ENCODE results near the gene TALDO1.

TALDO1 gene

DNA sequence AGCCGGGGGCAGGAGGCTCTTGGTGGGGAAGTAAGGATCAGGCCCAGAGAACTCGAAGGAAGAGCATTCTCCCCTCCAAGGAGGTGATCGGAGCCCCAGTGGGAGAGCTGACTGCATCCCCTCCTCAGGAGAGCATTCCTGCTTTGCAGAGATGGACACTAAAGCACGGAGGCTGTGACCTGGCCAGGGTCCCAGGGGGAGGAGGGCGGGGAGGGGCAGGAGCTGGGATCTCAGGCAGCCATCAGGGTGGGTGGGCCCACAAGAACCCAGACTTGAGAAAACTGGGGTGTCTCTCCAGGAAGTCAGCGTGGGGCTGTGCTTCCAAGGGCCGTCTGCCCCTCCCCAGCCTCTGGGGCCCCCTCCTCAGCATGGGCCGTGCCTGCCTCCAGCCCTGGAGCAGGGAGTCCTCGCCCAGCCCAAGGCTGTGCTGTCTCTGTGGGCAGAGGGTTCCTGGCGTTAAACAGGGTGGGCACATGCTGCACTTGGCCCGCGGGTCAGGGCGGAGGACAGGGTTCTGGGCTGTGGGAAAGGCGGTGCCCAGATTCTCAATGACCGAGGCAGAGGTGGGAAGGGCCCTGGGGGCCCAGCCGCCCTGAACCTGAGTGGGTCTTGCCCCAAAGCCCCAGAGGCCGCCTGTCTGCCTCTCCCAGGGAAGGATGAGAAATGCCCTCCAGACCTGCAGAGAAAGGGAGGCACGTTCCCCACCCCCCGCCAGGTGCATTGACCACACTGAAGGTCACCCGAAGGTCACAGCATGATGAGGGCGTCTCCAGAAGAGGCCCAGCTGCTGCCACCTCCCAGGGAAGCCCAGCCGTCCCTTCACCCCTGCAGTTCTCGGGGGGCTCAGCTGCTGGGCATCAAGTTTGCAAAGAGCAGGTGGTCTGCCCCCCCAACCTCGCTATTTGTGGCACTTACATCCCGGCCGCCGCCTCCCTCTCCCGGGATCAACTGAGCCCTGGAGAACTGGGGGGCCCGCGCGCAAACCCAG lies 42.0 kb downstream of the TALDO1 start:
- no peak for DNase-seq

DNA sequence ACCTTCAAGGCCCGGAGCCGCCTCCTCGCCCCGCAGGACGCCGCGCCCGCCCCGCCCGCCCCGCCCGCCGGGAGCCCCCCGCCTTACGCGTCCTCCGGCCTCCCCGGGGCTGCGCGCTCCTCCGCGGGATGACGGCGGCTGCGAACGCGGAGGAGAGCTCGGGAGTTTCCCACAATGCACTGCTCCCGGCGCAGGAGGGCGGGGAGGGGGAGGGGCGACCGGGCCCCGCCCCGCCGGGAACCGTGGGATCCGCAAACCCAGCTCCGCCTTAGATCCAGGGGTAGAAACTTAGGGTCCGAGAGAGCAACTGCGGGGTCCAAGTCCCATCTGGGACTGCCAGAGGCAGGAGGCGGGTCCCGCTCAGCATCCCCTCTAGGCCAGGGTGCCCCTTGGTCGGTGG lies 42.7 kb downstream of the TALDO1 start, which contains the start of gene CEND1:
TSS of gene CEND1 (minus strand) at position 148 of the 400 bp plus-strand sequence. CDS start 1,514 bp downstream, outside the sequence.
- DNase-seq = no peak

DNA sequence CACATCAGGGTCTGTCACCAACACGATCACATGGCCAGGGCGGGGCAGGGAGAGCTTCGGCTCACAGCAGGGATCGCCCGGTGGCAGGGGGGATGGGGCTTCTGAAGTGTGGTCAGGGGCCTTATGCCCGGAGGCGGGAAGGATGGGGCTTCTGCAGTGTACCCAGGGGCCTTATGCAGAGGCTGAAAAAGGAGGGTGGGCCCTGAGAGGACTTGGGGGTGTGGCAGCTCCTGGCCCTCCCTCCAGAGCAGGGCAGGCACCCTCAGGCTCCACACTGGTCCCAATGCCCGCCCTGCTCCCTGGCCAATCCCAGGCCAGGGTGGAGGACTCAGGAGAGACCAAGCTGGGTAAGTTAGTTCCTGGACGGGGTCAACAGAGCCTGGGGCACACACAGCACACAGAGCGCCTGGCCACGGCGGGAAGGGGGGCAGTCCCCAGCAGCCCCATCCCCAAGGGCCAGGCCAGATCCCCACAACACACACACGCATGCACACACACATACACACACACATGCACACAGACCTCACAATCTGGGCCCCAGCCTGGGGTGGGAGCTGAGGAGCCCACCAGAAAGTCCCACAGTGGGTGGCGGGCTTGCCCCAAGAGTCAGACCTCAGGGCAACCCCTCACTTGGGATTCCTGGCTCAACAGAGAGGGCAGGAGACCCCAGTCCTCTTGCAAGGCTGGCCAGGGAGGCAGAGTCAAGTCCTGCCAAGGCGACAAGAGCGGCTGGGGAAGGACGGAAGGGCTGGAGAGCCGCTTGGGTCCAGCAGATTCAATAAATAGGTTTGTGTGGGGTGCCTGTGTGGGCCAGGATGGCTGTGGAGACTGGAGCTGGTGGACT lies 43.7 kb downstream of the TALDO1 start:
- DNase-seq = no peak

DNA sequence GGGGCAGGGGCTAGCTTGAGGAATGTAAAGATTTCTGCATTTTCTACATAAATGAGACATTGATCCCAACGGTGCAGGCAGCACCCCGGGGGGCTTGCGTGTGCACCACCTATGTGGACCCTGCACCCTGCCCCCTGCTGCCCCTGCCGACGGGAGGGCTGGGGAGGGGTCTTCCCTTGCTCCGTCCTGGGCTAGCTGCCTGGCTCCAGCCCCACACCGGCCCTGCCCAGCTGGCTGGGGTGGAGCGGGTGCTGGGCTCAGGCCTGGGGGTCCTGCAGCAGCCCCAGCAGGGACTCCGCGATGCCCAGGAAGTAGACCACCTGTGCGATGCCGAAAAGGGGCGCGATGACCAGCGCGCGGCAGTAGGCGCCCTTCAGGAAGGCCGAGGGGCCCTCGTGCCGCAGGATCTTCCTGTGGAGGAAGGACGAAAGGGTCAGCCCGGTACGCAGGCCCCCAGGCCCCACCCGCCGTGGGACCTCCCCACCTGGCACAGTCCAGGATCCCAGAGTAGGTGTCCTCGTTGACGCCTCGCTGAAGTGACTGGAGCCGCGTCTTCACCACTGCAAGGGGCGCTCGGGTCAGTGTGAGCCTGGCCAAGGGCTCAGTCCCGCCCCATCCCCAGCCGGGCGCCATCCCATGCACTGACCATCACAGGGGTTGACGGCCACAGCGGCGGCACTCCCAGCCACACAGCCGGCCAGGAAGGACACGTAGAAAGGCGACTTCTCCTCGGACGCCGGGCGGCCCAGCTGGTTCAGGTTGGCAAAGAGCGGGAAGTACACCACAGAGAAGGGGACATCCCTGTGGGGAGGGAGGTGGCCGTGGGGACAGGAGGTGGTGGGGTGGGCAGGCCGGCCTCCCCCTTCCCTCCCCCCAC lies 44.6 kb downstream of the TALDO1 start:
- DNase-seq = no peak

DNA sequence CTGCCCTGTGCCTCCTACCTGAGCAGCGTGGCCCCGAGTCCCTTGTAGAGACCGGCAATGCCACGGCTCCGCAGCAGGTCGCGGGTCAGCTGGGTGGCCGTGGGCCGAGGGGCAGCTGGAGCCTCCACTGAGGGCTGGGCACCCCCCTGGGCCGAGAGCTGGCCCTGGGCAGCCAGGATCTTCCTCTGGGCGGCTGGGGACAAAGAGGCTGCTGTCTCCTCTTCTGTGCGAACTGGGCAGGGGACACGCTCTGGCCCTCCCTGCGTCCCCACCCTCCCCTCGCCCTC lies 45.2 kb downstream of the TALDO1 start:
- no peak for DNase-seq

DNA sequence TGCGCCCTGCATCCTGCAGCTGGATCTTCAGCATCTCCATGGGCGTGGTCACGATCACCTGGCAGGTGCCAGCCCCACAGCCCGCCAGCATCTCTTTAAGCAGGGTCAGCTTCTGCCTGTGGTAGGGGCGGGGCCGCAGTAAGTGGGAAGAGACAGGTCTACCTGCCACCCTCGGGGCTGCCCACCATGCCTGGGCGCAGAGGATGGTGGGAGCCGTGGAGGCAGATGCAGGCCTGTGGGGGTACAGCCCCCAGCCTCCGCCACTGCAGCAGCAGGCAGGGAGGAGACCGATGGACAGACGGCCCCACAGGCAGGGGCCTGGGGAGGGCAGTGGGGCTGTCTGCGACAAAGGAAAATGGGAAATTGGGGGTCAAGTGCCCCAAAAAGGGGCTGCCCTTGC lies 45.6 kb downstream of the TALDO1 start:
- DNase-seq = no peak

DNA sequence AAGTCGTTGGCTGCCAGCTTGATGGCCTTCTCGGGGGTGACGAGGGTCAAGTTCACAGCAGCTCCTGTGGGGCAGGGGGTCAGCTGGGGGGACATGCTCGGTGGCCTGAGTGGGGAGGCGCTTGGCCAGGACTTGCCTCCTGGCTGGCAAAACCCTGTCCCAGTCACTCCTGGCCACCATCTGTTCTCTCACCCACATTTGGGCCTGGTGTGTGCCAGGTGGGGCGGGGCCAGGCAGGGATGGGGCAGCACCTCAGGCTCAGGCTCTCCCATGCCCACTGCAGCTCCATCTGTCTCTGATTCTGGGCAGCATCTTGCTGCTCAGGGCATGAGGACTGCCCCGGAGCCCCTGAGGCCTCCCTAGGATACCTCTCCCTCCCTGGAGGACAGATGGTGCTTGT lies 46.3 kb downstream of the TALDO1 start:
- DNase-seq = peak; percentile 83 to 89

DNA sequence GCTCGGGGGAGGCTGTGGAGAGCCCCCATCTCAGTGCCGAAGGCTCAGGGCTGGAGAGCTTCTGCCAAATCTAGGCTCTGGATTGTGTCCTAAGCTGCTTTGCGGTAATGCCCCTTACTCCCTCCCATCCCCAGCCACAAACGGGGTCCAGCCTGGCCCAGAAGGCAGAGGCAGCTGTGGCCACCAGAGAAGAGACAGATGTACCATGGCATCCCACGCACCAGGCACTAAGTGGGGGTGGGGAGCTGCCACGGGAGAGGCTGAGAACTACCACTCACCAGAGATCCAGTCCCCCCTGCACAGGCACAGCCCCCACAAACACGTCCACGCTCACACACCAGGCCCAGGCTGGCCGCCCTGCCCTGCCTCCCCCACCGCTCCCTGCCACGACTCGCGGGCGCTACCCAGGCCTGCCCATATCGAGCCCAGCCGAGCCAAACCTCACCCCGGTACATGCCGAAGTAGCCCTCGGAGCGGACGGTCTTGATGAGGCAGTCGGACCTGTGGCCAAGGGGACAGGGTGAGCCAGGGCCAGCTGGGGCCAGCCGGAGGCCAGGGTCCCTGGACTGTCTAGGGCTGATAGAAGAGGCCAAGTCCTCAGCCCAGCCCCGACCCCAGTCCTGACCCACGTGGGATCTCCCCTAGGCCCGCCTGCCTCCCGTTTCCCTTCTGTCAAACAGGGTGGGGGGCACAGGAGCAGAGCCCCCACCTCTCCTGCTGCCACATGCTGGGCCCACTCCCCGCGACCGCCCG lies 46.9 kb downstream of the TALDO1 start:
- no peak for DNase-seq

DNA sequence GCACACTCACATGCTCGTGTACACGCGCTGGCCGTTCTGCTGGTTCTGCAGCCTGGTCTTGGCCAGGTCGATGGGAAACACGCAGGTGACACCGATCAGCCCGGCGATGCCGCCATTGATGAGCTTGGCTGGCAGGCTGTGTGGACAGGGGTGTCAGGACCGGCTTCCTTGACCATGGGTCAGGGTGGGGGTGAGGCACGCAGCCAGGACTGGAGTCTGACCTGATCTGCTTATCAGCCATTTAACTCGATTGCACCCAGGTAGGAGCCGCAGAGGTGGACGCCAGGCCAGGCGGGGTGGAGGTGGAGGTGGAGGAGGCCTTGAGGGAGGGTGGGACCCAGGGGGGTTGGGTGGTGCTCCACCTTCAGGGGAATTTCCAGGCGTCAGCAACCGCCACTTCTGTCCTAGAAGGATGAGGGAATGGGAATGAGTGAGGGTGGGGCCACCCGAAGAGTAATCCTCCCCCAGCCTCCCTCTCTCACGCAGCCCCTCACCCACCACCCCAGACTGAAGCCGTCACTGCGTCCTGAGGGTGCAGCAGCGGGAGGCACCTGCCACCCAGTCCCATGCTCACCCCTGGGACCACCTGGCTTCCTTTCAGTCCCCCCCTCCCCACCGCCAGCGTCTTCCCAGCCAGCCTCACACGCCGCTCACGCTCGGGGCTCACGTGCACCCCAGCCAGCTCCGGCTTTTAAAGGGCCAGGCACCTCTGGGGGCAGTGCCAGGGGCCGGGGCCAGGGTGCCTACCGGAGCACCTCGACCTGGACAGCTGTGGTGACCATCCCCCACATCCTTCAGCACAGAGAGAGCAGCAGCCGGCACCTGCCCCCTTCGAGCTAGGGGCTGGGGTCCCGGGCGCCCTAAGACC lies 47.7 kb downstream of the TALDO1 start:
- no peak for DNase-seq

DNA sequence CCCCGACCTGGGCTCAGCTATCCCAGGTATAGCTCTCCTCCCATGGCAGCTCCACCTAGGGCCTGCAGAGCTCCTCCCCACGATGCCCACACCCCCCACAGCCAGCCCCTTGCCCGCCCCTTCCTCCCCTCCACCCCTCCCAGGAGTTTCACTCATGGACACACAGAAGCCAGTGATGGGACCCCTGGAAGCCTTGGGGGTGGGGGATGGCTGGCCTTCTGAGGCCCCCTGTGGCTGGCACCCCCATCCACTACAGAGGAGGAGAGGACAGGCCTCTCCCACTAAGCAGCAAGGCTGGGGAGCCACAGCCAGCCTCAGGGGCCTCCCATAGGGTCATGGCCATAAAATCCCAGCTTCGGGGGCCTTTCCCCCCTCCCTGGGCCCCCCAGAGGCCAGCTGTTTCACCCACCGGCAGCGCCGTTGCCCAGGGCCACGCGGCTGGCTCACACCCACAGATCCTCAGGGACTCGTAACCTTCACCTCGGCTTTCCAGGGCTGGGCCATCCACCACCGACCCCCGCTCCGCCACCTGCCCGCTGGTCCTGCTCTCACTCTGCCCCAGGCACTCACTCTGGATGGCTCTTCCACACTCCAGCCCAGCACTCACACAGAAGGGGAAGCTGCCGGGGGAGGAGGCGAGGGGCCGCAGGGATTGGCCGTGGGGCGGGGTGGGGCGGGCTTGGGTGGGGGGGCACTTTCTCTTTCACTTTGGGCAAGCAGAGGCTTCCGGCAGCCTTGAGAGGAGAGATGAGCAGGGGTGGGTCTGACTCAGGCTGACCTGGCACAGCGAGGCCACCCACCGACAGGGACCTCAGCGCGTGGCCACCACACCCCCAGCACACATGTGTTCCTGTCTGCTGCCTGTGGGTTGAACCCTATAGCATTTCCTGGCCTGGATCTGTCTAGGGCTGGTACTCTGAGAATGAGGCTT lies 48.6 kb downstream of the TALDO1 start:
- DNase-seq = no peak

DNA sequence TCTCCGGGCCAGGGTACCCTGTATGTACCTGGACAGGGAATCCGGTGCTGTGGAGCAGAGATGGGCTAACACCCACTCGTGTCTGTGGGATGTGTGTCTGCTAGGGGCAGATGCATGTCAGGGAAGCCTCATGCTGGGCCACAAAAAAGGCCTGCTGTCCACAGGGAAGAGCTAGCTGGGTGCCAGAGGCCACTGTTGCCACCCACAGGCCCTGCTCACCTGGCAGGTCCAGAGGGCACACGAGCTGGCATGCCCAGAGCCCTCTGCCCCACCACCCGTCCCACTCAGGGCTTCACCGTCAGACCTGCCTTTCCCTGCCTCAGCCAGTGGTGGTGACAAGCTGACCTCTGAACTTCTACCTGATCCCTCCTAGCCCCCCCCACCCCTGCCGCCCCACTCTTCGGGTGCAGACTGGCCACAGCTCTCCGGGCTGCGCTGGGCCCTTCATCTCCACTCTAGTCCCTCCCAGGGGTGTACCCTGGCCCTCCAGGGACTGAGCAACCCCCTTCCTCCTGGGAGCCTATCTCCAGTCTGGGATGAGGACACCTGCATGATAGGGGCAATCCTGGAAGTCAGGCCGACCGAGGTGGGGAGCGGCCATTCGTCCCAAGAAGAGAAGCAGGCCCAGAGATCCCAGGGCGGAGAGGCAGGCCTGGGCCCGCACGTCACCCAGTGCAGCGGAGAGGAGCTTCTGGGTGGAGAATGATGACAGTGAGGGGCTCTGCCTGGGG lies 49.5 kb downstream of the TALDO1 start:
- no peak for DNase-seq

DNA sequence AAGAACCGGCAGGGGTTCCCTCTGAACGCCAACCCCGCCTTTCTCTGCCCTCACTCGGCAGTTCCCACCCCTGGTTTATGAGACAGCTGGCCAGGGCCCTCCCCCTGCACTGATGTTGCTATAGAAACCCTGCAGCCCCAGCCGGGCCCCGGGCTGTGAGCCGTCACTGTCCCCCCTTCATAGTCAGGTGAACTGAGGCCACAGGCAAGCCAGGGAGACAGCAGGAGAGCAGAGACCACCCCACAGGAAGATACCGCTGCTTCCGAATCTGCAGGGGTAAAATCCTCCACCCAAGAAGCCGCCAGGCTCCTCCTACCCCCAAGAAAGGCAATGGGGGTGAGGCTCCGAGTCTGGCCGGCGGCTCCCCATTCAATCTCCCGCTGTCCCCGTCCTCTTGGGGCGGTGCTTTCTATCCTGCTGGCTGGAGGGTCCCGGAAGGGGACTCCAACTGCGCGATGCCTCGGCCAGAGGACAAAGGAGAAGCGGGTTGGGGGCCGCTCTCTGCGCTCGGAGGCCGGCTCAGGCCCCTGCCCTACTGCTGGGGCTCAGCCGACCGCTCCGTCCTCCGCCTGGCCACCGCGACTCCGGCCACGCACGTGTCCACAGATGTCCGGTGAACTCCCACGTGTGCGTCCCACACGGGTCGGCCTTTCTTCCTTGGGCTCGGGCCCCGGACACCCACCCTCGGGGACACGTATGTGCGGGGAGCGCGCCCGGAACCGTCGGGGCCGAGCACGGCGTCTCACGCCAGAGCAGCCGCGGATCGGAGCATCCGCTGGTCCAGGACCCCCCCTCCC lies 50.2 kb downstream of the TALDO1 start:
- DNase-seq = no peak

DNA sequence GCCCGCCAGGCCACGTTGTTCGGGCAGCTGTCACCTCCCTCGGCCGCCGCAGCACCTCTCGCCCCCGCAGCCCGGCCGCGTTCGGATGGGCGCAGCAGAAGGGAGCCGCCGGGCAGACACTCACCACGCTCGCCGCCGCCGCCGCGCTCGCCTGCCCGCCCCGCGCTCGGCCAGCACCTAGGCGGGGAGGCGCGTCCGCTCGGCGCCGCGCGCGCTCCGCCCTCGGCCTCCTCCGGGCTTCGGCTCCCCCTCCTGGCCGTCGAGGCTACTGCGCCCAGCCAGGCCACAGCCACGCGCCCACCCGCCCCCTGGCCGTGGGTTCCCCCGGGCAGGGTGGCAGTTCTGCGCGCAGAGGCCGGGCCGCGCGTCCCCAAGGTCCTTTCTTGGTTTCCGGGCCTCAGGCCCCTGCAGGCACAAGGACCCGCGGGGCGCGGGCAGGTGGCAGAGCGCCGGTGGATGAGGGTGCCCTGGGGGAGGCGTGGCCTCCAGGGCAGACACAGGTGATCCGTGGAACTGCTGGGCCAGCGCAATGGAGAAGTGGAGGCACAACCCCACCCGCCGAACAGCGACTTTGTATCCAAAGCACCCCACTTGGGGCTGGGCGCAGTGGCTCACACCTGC lies 50.9 kb downstream of the TALDO1 start, which contains the start of gene SLC25A22:
TSS of gene SLC25A22 (minus strand) at position 189 of the 621 bp plus-strand sequence. CDS start 3,275 bp downstream, outside the sequence.
- no peak for DNase-seq

DNA sequence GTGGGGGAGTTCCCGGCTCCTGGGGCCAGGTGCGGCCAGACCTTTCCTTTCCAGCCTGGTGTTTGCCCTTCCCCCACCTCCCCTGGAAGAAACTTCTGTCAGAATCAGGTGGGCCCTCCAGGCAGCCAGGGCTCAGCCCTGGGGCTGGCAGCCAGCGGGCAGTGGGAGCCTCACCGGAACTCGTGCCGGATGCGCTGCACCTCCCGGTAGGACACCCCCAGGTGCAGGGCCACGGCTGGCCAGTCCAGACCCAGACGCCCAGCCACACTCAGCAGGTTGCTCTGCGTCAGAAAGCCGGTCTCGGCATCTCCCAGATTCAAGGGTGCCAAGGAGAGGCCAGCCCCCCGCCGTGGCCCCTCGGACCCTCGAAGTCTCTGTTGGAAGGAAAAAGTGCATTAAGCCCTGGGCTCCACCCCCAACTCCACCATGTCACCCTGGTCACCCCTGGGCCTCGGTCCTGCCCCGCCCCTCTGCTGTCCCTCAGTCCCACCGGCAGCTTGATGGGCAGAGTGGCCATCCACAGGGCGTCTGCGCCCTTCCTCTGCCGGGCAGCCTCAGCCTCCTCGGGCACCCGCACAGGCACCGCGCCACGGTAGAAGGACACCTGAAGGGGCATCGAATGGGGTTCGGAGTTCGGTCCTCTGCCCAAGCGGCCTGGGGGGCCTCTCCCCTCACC lies 52.5 kb downstream of the TALDO1 start:
- no peak for DNase-seq

DNA sequence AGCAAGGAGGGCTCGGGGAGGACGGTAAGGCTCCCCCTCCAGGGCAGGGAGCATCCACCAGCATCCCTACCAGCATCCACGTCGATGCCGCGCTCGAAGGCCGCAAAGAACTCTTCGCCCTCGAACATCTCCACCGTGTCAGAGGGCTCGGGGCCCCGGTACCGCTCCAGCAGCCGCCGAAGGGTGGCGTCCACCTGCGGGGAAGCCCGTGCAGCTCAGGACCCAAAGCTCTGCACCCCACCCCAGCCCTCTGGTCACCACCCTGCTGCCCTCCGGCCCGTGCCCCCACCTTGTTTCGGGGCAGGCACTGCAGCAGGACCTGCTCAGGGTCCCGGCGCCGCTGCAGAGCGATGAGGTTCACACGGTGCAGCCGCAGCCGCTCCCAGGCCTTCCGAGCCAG lies 53.2 kb downstream of the TALDO1 start:
- no peak for DNase-seq

DNA sequence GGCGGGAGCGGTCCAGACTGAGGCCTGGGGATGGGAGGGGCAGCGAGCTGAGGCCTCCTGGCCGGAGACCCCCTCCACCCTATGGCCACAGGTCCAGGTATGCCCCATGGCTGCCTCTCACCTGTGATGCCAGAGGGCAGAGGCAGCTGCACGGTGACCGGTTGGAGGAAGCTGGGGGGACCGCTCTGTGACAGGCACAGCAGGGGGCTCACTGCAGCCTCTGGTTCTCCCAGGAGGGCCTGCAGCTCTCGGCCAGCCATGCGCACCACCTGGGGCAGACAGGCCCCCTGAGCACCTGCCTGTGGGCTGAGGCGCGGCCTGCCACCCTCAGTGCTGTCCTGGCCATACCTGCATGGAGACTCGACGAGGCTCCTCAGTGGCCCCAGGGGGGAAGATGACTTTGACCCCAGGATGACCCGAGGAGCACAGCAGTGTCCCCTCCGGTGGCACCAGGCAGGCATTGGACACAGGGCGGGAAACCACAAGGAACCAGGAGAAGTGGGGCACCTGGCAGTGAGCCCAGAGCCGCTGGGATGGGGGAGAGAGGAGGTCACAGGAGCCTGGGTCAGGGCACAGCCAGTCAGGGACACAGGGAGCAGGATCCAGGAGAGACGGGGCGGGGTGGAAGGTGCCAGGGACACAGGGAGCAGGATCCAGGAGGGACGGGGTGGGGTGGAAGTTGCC lies 54.0 kb downstream of the TALDO1 start:
- no peak for DNase-seq
